AG10803 (cell line): Measurements from ENCODE around the gene SNAPC5.

ENCODE experiments used
- DNase-seq: peaks from one replicate; pipeline ENCODE4 v3.0.0; 2010; ENCODE audit warnings: low read depth
- H3K4me3 ChIP-seq: 2 replicates; pipeline ENCODE4 v1.5.1; 2011; ENCODE audit warnings: mild to moderate bottlenecking, low read length, control low read depth
- CTCF ChIP-seq: conservative IDR thresholded peaks from 2 replicates; pipeline ENCODE4 v1.5.1; 2011; ENCODE audit warnings: mild to moderate bottlenecking, low read length, control low read depth, inconsistent platforms

The SNAPC5 gene

DNA sequence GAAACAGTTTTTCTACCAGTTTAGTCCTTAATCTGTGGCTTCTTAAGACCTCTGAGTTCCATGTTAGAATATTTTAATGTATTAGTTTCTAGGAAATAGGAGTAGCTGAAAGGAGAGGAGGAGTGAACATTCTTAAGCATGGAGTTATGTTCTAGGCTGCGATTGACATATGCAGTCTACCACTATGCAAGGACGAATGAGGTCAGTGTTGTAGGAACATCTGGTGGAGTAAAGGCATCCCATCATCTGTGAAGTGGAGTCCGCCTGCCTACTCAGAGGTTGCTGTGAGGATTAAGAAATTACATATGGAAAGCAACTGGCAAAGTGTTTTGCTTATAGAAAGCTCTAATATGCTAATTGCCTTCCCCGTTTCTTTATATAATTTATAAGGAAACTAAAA, 45.1 kb downstream of the SNAPC5 start:
- TF ChIP-seq CTCF: no peak
- DNase-seq: no peak
- H3K4me3 ChIP-seq: no peak overlapping the region
